OCI-LY3 (cell line): Measurements from ENCODE around the gene RDH14.

Experiments
- H2AFZ ChIP-seq: fragments of 200-600, 300-600 bp; shearing (Covaris generic); 2 replicates; pipeline ENCODE4 v1.6.0; 2014; ENCODE audit warnings: antibody characterized with exemption, low read depth, low read length
- H3K27ac ChIP-seq: fragments of 200-600, 300-600 bp; sonication (generic); 2 replicates; pipeline ENCODE4 v1.5.1; 2014; ENCODE audit warnings: mild to moderate bottlenecking, low read length, moderate library complexity, mixed read lengths
- H3K27me3 ChIP-seq: fragments of 200-600, 300-600 bp; sonication (generic); 2 replicates; pipeline ENCODE4 v1.6.1; 2014; ENCODE audit warnings: low read depth, low read length, mixed read lengths
- H3K36me3 ChIP-seq: fragments of 200-600, 300-600 bp; sonication (generic); replicated peaks from 2 replicates; pipeline ENCODE3; 2014; ENCODE audit warnings: low read depth, low read length, mixed read lengths
- H3K4me1 ChIP-seq: fragments of 300-600, 200-600 bp; sonication (generic); 2 replicates; pipeline ENCODE4 v1.6.1; 2014; ENCODE audit warnings: low read length, mixed read lengths
- H3K4me2 ChIP-seq: fragments of 200-600, 300-600 bp; sonication (generic); 2 replicates; pipeline ENCODE4 v1.6.1; 2014; ENCODE audit warnings: low read length, mixed read lengths
- H3K4me3 ChIP-seq: fragments of 300-600, 200-600 bp; sonication (generic); 2 replicates; pipeline ENCODE4 v1.5.1; 2014; ENCODE audit warnings: antibody characterized with exemption, mild to moderate bottlenecking, low read length, moderate library complexity
- H3K79me2 ChIP-seq: fragments of 300-600, 200-600 bp; shearing (Covaris generic); 2 replicates; pipeline ENCODE4 v1.6.1; 2014; ENCODE audit warnings: mild to moderate bottlenecking, low read length, mixed read lengths
- H3K9ac ChIP-seq: fragments of 300-600, 200-600 bp; shearing (Covaris generic); 2 replicates; pipeline ENCODE4 v1.6.0; 2014; ENCODE audit warnings: mild to moderate bottlenecking, low read length, moderate library complexity
- H3K9me3 ChIP-seq: fragments of 200-600, 300-600 bp; shearing (Covaris generic); 2 replicates; pipeline ENCODE4 v1.6.1; 2014; ENCODE audit warnings: low read length, mixed read lengths; ENCODE audit not compliant: insufficient read depth
- H4K20me1 ChIP-seq: fragments of 200-600, 300-600 bp; sonication (generic); 2 replicates; pipeline ENCODE4 v1.6.1; 2016; ENCODE audit warnings: low read length, mixed read lengths; ENCODE audit not compliant: insufficient read depth
- CTCF ChIP-seq: fragments of 200-600, 300-600 bp; sonication (generic); IDR thresholded peaks from 2 replicates; pipeline ENCODE4 v1.5.1; 2014; ENCODE audit warnings: antibody characterized with exemption, low read length, low read depth
- EZH2phosphoT487 ChIP-seq: fragments of 200-600 bp; shearing (Covaris generic); IDR thresholded peaks from 2 replicates; pipeline ENCODE4 v1.6.1; 2018; ENCODE audit warnings: antibody characterized with exemption, mixed run types, low read depth

RDH14 gene

GRCh38 chr2:18522484-18523146 is 37.8 kb downstream of the RDH14 start:
- Histone ChIP-seq H3K36me3 (no peaks in the 10 kb centered on the region), H3K4me1 (no peaks in the 10 kb centered on the region), H3K4me3 (no peak overlapping the region), H3K9ac (no peak overlapping the region), H3K27ac (no peak overlapping the region), H3K27me3 (no peaks in the 10 kb centered on the region), H4K20me1 (no peaks in the 10 kb centered on the region), H3K4me2 (no peak overlapping the region), H2AFZ (no peak overlapping the region), H3K9me3 (no peaks in the 10 kb centered on the region), H3K79me2 (no peaks in the 10 kb centered on the region)
- TF ChIP-seq EZH2phosphoT487, result no peak
- no peak for TF ChIP-seq CTCF

- no peak overlapping the region for H3K27ac ChIP-seq
- H3K4me2 ChIP-seq, result no peak overlapping the region
- H3K4me1 ChIP-seq, result no peaks in the 10 kb centered on the region
- H3K4me3 ChIP-seq, result no peak overlapping the region
- H3K9ac ChIP-seq, result no peak overlapping the region
- H3K36me3 ChIP-seq, result no peaks in the 10 kb centered on the region
- H3K9me3 ChIP-seq, result no peaks in the 10 kb centered on the region
- H3K79me2 ChIP-seq, result no peaks in the 10 kb centered on the region
- H2AFZ ChIP-seq, result no peak overlapping the region
- no peaks in the 10 kb centered on the region for H4K20me1 ChIP-seq
- no peaks in the 10 kb centered on the region for H3K27me3 ChIP-seq
- TF ChIP-seq EZH2phosphoT487 (no peak), CTCF (peak; percentile 88)
Measured at GRCh38 chr2:18520451-18521425, 39.7 kb downstream of the RDH14 start.

GRCh38 chr2:18519914-18520450 is 40.5 kb downstream of the RDH14 start:
- Histone ChIP-seq H3K4me1 (no peaks in the 10 kb centered on the region), H3K27me3 (no peaks in the 10 kb centered on the region), H3K36me3 (no peaks in the 10 kb centered on the region), H2AFZ (no peak overlapping the region), H3K9ac (no peak overlapping the region), H3K4me3 (no peak overlapping the region), H3K9me3 (no peaks in the 10 kb centered on the region), H4K20me1 (no peaks in the 10 kb centered on the region), H3K79me2 (no peaks in the 10 kb centered on the region), H3K4me2 (no peak overlapping the region), H3K27ac (no peak overlapping the region)
- TF ChIP-seq EZH2phosphoT487 (no peak), CTCF (no peak)
